Retinal pigment epithelial cell (primary cell): Measurements from ENCODE around the gene OPRM1.

ENCODE experiments used
- DNase-seq: peaks from one replicate; pipeline ENCODE4 v3.0.0-alpha.2; 2010; ENCODE audit warnings: low read depth
- H3K4me3 ChIP-seq: 2 replicates; pipeline ENCODE4 v1.5.1; 2011; ENCODE audit warnings: mild to moderate bottlenecking, low read length, control low read depth, moderate library complexity
- CTCF ChIP-seq: conservative IDR thresholded peaks from 2 replicates; pipeline ENCODE4 v1.5.1; 2011; ENCODE audit warnings: low read depth, low read length, control low read depth, inconsistent platforms

Gene OPRM1

GRCh38 chr6:154122195-154122925 is 83.3 kb downstream of the OPRM1 start:
- no peak for DNase-seq
- TF ChIP-seq CTCF = no peak
- no peak overlapping the region for H3K4me3 ChIP-seq

GRCh38 chr6:154123155-154123956 is 84.3 kb downstream of the OPRM1 start:
- TF ChIP-seq CTCF = no peak
- H3K4me3 ChIP-seq = no peak overlapping the region
- no peak for DNase-seq

- no peak for DNase-seq
- TF ChIP-seq CTCF = no peak
- no peak overlapping the region for H3K4me3 ChIP-seq
Observed at GRCh38 chr6:154125421-154125820, 86.4 kb downstream of the OPRM1 start.

GRCh38 chr6:154127657-154128056 is 88.6 kb downstream of the OPRM1 start:
- DNase-seq = no peak
- H3K4me3 ChIP-seq = no peak overlapping the region
- no peak for TF ChIP-seq CTCF

GRCh38 chr6:154134471-154135147 is 95.6 kb downstream of the OPRM1 start:
- DNase-seq = no peak
- no peak for TF ChIP-seq CTCF
- H3K4me3 ChIP-seq = no peak overlapping the region

GRCh38 chr6:154138793-154139192 is 99.8 kb downstream of the OPRM1 start:
- no peak for TF ChIP-seq CTCF
- no peak for DNase-seq
- no peak overlapping the region for H3K4me3 ChIP-seq
